Measurements from ENCODE around the gene RASA1.

- TF ChIP-seq, protein P1, sequence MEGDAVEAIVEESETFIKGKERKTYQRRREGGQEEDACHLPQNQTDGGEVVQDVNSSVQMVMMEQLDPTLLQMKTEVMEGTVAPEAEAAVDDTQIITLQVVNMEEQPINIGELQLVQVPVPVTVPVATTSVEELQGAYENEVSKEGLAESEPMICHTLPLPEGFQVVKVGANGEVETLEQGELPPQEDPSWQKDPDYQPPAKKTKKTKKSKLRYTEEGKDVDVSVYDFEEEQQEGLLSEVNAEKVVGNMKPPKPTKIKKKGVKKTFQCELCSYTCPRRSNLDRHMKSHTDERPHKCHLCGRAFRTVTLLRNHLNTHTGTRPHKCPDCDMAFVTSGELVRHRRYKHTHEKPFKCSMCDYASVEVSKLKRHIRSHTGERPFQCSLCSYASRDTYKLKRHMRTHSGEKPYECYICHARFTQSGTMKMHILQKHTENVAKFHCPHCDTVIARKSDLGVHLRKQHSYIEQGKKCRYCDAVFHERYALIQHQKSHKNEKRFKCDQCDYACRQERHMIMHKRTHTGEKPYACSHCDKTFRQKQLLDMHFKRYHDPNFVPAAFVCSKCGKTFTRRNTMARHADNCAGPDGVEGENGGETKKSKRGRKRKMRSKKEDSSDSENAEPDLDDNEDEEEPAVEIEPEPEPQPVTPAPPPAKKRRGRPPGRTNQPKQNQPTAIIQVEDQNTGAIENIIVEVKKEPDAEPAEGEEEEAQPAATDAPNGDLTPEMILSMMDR (IDR thresholded peaks at IDR 0.05; ENCODE audit: low read length): no peak
- TF ChIP-seq EZH2 (IDR thresholded peaks at IDR 0.05; ENCODE audit: borderline replicate concordance, low read length): no peak
These were observed 4.2 kb upstream of the RASA1 start for GRCh38 chr5:87263498-87263897.

Measured in OCI-LY1 (cell line).